B cell (primary cell): Measurements from ENCODE around the gene PODN. TPM values are rescaled to one million over a fixed set of nuclear protein-coding genes. Genes with fewer than 3 reads are reported as not detected.

Experiments used
- ATAC-seq: fragments of 200-7000 bp; cut with Tn5 transposase; one replicate; pipeline ENCODE4 v1.10.0; 2021; ENCODE audit warnings: low read depth, mild to moderate bottlenecking, moderate number of reproducible peaks, moderate library complexity
- CTCF ChIA-PET: fragments of 350-600 bp; sonication (Branson Sonifier 250); formaldehyde crosslinking; loops from one replicate; lab custom pipeline; 2021; ENCODE audit warnings: antibody characterized with exemption, inconsistent platforms; lab: Charles Lee
- POLR2A ChIA-PET: fragments of 350-600 bp; sonication (Branson Sonifier 250); formaldehyde crosslinking; loops from one replicate; lab custom pipeline; 2021; ENCODE audit warnings: antibody characterized with exemption; lab: Charles Lee
- DNase-seq: peaks from one replicate; pipeline ENCODE4 v3.0.0; 2013
- H2AFZ ChIP-seq: 2 replicates; pipeline ENCODE4 v1.6.1; 2012; ENCODE audit warnings: mild to moderate bottlenecking, low read depth, low read length; ENCODE audit not compliant: insufficient read depth, poor library complexity, severe bottlenecking
- H3K27ac ChIP-seq, 2 donors: 1 replicate in 1 of 2; 2 replicates in 1 of 2; pipeline ENCODE4 v1.5.1; 2012 to 2013; ENCODE audit warnings: low read length in 2 of 2, mild to moderate bottlenecking in 2 of 2, moderate library complexity in 1 of 2
- H3K27me3 ChIP-seq, 4 experiments: fragments of 200-600 bp in 1 of 4; sonication (generic) in 1 of 4; replicated peaks in 1 of 4; 1 replicate in 2 of 4; 2 replicates in 2 of 4; pipeline versions ENCODE4 v1.6.1 to v1.7.0; 2013 to 2016; ENCODE audit warnings: low read length in 3 of 4, mild to moderate bottlenecking in 2 of 4, mixed read lengths in 1 of 4, moderate library complexity in 1 of 4; ENCODE audit not compliant: insufficient read depth in 4 of 4, control insufficient read depth in 3 of 4; ENCODE audit errors: control extremely low read depth in 1 of 4
- H3K36me3 ChIP-seq, 2 experiments: replicated peaks in 1 of 2; 1 replicate in 1 of 2; 2 replicates in 1 of 2; pipeline versions ENCODE4 v1.6.1 to v1.7.1; 2013; ENCODE audit warnings: low read length in 1 of 2; ENCODE audit not compliant: insufficient read depth in 2 of 2, control insufficient read depth in 1 of 2; ENCODE audit errors: control extremely low read depth in 1 of 2, extremely low read depth in 1 of 2
- H3K4me1 ChIP-seq, 2 donors: fragments of 200-600 bp in 1 of 2; sonication (generic) in 1 of 2; 1 replicate in 1 of 2; 2 replicates in 1 of 2; pipeline versions ENCODE4 v1.5.1 to v1.6.1; 2013 to 2017; ENCODE audit warnings: low read length in 2 of 2; ENCODE audit not compliant: control insufficient read depth in 2 of 2, insufficient read depth in 2 of 2
- H3K4me2 ChIP-seq: replicated peaks from 2 replicates; pipeline ENCODE3; 2012; ENCODE audit warnings: mild to moderate bottlenecking, low read depth, low read length; ENCODE audit not compliant: poor library complexity, severe bottlenecking
- H3K4me3 ChIP-seq, 5 experiments: fragments of 200-600 bp in 1 of 5; sonication (generic) in 1 of 5; 1 replicate in 3 of 5; 2 replicates in 2 of 5; pipeline versions ENCODE4 v1.5.1 to v1.7.0; 2011 to 2016; ENCODE audit warnings: low read length in 4 of 5, mild to moderate bottlenecking in 4 of 5, low read depth in 2 of 5, control low read depth in 1 of 5, moderate library complexity in 1 of 5; ENCODE audit not compliant: insufficient read depth in 1 of 5; ENCODE audit errors: control extremely low read depth in 1 of 5, extremely low read depth in 1 of 5
- H3K79me2 ChIP-seq: fragments of 200-600 bp; sonication (generic); one replicate; pipeline ENCODE4 v1.6.0; 2016; ENCODE audit warnings: low read length; ENCODE audit not compliant: control insufficient read depth, insufficient read depth
- H3K9ac ChIP-seq: fragments of 200-600 bp; sonication (generic); 2 replicates; pipeline ENCODE4 v1.6.1; 2017; ENCODE audit warnings: mild to moderate bottlenecking, low read length, moderate library complexity
- H3K9me3 ChIP-seq, 3 donors: one replicate each; pipeline versions ENCODE4 v1.6.1 to v1.7.1; 2013; ENCODE audit warnings: low read length in 2 of 3; ENCODE audit not compliant: control insufficient read depth in 2 of 3, insufficient read depth in 1 of 3; ENCODE audit errors: control extremely low read depth in 1 of 3
- H4K20me1 ChIP-seq: 2 replicates; pipeline ENCODE4 v1.6.0; 2012; ENCODE audit warnings: mild to moderate bottlenecking, low read length; ENCODE audit not compliant: insufficient read depth, control insufficient read depth, poor library complexity, severe bottlenecking
- H3K27ac Mint-ChIP-seq: one replicate; pipeline ENCODE4 v1.8.0; 2021; ENCODE audit warnings: mixed read lengths
- H3K27me3 Mint-ChIP-seq: one replicate; pipeline ENCODE4 v1.8.0; 2021; ENCODE audit warnings: mixed read lengths
- H3K4me1 Mint-ChIP-seq: one replicate; pipeline ENCODE4 v1.8.0; 2021; ENCODE audit warnings: mixed read lengths
- H3K4me3 Mint-ChIP-seq: one replicate; pipeline ENCODE4 v1.8.0; 2021; ENCODE audit warnings: mixed read lengths
- H3K9me3 Mint-ChIP-seq: one replicate; pipeline ENCODE4 v1.8.0; 2022; ENCODE audit warnings: mixed read lengths; ENCODE audit not compliant: insufficient read depth
- CTCF ChIP-seq: fragments of 200-600 bp; IDR thresholded peaks from one replicate; pipeline ENCODE4 v1.8.0; 2022; ENCODE audit warnings: antibody characterized with exemption, mild to moderate bottlenecking
- EZH2 ChIP-seq: IDR thresholded peaks from 2 replicates; pipeline ENCODE4 v1.6.1; 2012; ENCODE audit warnings: borderline replicate concordance, low read depth, mild to moderate bottlenecking, moderate library complexity, low read length; ENCODE audit not compliant: insufficient read depth, poor library complexity, severe bottlenecking
- WGBS: methylation state at CpG from one replicate; pipeline ENCODE4 v1.1.5; 2013; ENCODE audit warnings: missing lambda C conversion rate; ENCODE audit not compliant: insufficient coverage; 5-methylcytosine and 5-hydroxymethylcytosine counted together
- intact Hi-C: fragments of 100-400 bp; cut with micrococcal nuclease; formaldehyde crosslinking; loops from one replicate; pipeline ENCODE4 v1.10.0; 2022
- polyA plus RNA-seq: library from polyadenylated mRNA; depleted of rRNA; stranded (reverse); fragments of >200 nt; gene quantifications from 2 replicates; pipeline ENCODE4 v1.2.3, GENCODE V29; 2012
- total RNA-seq, 2 donors: library from RNA; stranded (reverse); fragments of 120-200 nt in 1 of 2; gene quantifications; 1 replicate in 1 of 2; 2 replicates in 1 of 2; pipeline versions ENCODE4 v1.2.3 to v1.2.4, GENCODE V29; 2013 to 2022

Gene PODN
- total and polyA plus RNA-seq, 2 donors (not counting 1 experiment from before 2014, with no cell fraction given), result not detected

- ChIA-PET POLR2A (no interaction called here), CTCF (no interaction called here)
- Histone ChIP-seq H2AFZ (no peak overlapping the region), H3K27ac (no peak overlapping the region), H3K4me1 (no peaks in the 10 kb centered on the region), H3K79me2 (no peaks in the 10 kb centered on the region), H3K4me2 (no peak overlapping the region), H3K9ac (no peak overlapping the region), H3K9me3 (no peaks in the 10 kb centered on the region), H3K36me3 (no peaks in the 10 kb centered on the region), H3K27me3 (no peaks in the 10 kb centered on the region), H3K4me3 (no peak overlapping the region), H4K20me1 (no peaks in the 10 kb centered on the region)
- TF ChIP-seq EZH2, result no peak
- no peak for TF ChIP-seq CTCF
- Mint-ChIP-seq H3K27ac (no peak overlapping the region), H3K4me1 (no peaks in the 10 kb centered on the region), H3K4me3 (no peak overlapping the region), H3K9me3 (no peaks in the 10 kb centered on the region), H3K27me3 (peaks cover 8% of the 10 kb centered on the region)
- DNase-seq, result no peak
- 86% methylated on average over 6 of the region's 9 CpGs for WGBS
- intact Hi-C loops, result no loop called here
- no peak for ATAC-seq
Measured at GRCh38 chr1:53130878-53131589, 69.0 kb downstream of the PODN start.

- no peak overlapping the region for H3K9ac ChIP-seq
- H3K4me2 ChIP-seq, result no peak overlapping the region
- ATAC-seq (no peak), DNase-seq (no peak)
- TF ChIP-seq EZH2, result no peak
- TF ChIP-seq CTCF, result no peak
- H4K20me1 ChIP-seq, result no peaks in the 10 kb centered on the region
- intact Hi-C loops, result no loop called here
- Mint-ChIP-seq H3K4me3 (no peak overlapping the region), H3K27me3 (peaks cover 8% of the 10 kb centered on the region), H3K27ac (no peak overlapping the region), H3K4me1 (no peaks in the 10 kb centered on the region), H3K9me3 (no peaks in the 10 kb centered on the region)
- CTCF ChIA-PET, result no interaction called here
- no peaks in the 10 kb centered on the region for H3K79me2 ChIP-seq
- H2AFZ ChIP-seq, result no peak overlapping the region
- H3K4me1 ChIP-seq, result no peaks in the 10 kb centered on the region
- H3K27ac ChIP-seq, result no peak overlapping the region
- H3K36me3 ChIP-seq, result no peaks in the 10 kb centered on the region
- H3K27me3 ChIP-seq, result no peaks in the 10 kb centered on the region
- H3K9me3 ChIP-seq, result no peaks in the 10 kb centered on the region
- POLR2A ChIA-PET, result no interaction called here
- WGBS, result 80% methylated on average over 2 of the region's 2 CpGs
- H3K4me3 ChIP-seq, result no peak overlapping the region
Measured at GRCh38 chr1:53131590-53131938, 69.6 kb downstream of the PODN start.
